RWPE1 (cell line): Measurements from ENCODE around the gene SELENOO.

Experiments used
- CTCF ChIA-PET: fragments of 350-600 bp; sonication (Branson Sonifier 250); formaldehyde crosslinking; extraction: SDS; loops from one replicate; lab custom pipeline; 2021; lab: Yijun Ruan, JAX
- POLR2A ChIA-PET: fragments of 400-600 bp; formaldehyde crosslinking; extraction: SDS; loops from one replicate; lab custom pipeline; 2020; ENCODE audit warnings: antibody characterized with exemption; ENCODE audit not compliant: low non-redundant PET; lab: Yijun Ruan, JAX
- DNase-seq: peaks from one replicate; pipeline ENCODE4 v3.0.0; 2012; ENCODE audit warnings: low spot score
- H3K27ac ChIP-seq: fragments of 450-650 bp; 2 replicates; pipeline ENCODE4 v1.5.1; 2017
- CTCF ChIP-seq: fragments of 450-650 bp; conservative IDR thresholded peaks from 2 replicates; pipeline ENCODE4 v1.5.1; 2017; ENCODE audit warnings: low read depth, mild to moderate bottlenecking

The SELENOO gene

GRCh38 chr22:50210378-50211139, 9.7 kb downstream of the SELENOO start:
- H3K27ac ChIP-seq, result peak overlapping the region; percentile 38
- TF ChIP-seq CTCF, result no peak
- ChIA-PET CTCF (no interaction called here), POLR2A (no interaction called here)
- DNase-seq, result no peak

GRCh38 chr22:50211147-50211546, 10.3 kb downstream of the SELENOO start:
- ChIA-PET POLR2A (no interaction called here), CTCF (no interaction called here)
- TF ChIP-seq CTCF, result no peak
- DNase-seq, result no peak
- peak overlapping the region; percentile 38 for H3K27ac ChIP-seq

GRCh38 chr22:50213263-50213662, 12.5 kb downstream of the SELENOO start:
- H3K27ac ChIP-seq, result peak overlapping the region; percentile 52
- ChIA-PET CTCF (no interaction called here), POLR2A (no interaction called here)
- DNase-seq, result no peak
- no peak for TF ChIP-seq CTCF

GRCh38 chr22:50215297-50216054, 14.7 kb downstream of the SELENOO start:
- TF ChIP-seq CTCF, result no peak
- CTCF ChIA-PET, result no interaction called here
- no peak for DNase-seq
- POLR2A ChIA-PET, result no interaction called here
- H3K27ac ChIP-seq, result peak overlapping the region; percentile 52

- POLR2A ChIA-PET, result no interaction called here
Measured at GRCh38 chr22:50216055-50216683, 15.4 kb downstream of the SELENOO start.

More at GRCh38 chr22:50216055-50216683, 15.4 kb downstream of the SELENOO start:
- DNase-seq, result no peak
- CTCF ChIA-PET, result no interaction called here
- no peak for TF ChIP-seq CTCF
- H3K27ac ChIP-seq, result peak overlapping the region; percentile 52
